ENCODE results near the gene IQCM.

Gene IQCM

DNA sequence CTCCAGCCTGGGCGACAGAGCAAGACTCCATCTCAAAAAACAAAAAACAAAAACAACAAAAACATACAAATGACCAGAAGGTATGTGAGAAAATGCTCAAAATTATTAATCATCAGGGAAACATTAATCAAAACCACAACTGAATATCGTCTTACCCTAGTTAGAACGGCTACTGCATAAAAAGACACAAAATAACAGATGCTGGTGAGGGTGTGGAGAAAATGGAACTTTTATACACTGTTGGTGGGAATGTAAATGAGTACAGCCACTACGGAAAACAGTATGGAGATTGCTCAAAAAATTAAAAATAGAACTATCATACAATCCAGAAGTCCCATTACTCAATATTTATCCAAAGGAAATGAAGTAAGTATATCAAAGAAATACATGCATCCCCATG lies 27.3 kb downstream of the IQCM start:
- FAIRE-seq, result no peak
- TF ChIP-seq SPI1 (IDR thresholded peaks at IDR 0.05; ENCODE audit: low read depth, low read length) (no peak), POLR2AphosphoS5 (IDR thresholded peaks at IDR 0.05; ENCODE audit: low read depth, low read length) (no peak)
- no peak for DNase-seq (ENCODE audit: insufficient read length, low spot score)

GRCh38 chr4:149785696-149786431 lies 29.8 kb downstream of the IQCM start:
- TF ChIP-seq POLR2AphosphoS5 (IDR thresholded peaks at IDR 0.05; ENCODE audit: low read depth, low read length) (no peak), POU2F2 (IDR thresholded peaks at IDR 0.05; ENCODE audit: low read depth, low read length) (no peak), POLR2A (IDR thresholded peaks at IDR 0.05; ENCODE audit: low read depth, low read length) (no peak), TAF1 (IDR thresholded peaks at IDR 0.05; ENCODE audit: low read depth, low read length) (no peak), SPI1 (IDR thresholded peaks at IDR 0.05; ENCODE audit: low read depth, low read length) (no peak), PAX5 (IDR thresholded peaks at IDR 0.05; ENCODE audit: insufficient read depth, low read length, severe bottlenecking) (no peak)
- no peak for DNase-seq (ENCODE audit: insufficient read length, low spot score)
- no peak for FAIRE-seq

DNA sequence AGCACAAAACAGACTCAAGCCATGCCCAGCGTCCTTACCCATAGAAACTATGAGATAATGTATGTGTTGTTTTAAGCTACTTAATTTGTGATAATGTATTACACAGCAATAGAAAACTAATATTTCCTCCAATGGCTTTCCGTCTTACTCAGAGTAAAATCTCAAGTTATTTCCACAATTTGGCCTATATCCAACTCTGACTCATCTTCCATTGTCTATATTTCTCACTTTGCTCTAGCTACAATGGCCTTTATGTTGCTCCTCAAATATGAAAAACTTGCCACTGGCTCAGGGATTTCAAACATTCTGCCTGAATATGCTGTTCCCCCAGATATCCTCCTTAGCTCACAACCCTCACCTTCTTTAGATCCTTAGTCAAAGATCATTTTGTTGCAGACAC lies 31.6 kb downstream of the IQCM start:
- FAIRE-seq (no peak), DNase-seq (ENCODE audit: insufficient read length, low spot score) (no peak)
- no peak for TF ChIP-seq PAX5 (IDR thresholded peaks at IDR 0.05; ENCODE audit: insufficient read depth, low read length, severe bottlenecking)
- TF ChIP-seq POLR2A (IDR thresholded peaks at IDR 0.05; ENCODE audit: low read depth, low read length), result no peak
- TF ChIP-seq SPI1 (IDR thresholded peaks at IDR 0.05; ENCODE audit: low read depth, low read length), result no peak
- no peak for TF ChIP-seq TAF1 (IDR thresholded peaks at IDR 0.05; ENCODE audit: low read depth, low read length)
- no peak for TF ChIP-seq POLR2AphosphoS5 (IDR thresholded peaks at IDR 0.05; ENCODE audit: low read depth, low read length)
- no peak for TF ChIP-seq POU2F2 (IDR thresholded peaks at IDR 0.05; ENCODE audit: low read depth, low read length)

DNA sequence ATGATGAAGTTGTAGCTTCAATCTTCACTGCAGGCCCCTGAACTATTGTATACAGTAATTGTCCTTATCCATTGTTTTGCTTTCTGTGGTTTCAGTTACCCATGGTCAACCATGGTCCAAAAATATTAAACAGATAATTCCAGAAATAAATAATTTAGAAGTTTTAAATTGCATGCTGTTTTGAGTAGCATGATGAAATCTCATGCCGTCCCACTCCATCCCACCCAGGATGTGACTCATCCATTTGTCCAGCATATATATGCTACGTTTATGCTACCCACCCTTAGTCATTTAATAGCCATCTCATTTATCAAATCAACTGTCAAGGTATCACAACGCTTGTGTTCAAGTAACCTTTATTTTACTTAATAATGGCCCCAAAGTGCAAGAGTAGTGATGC lies 34.5 kb downstream of the IQCM start:
- no peak for DNase-seq (ENCODE audit: insufficient read length, low spot score)
- TF ChIP-seq TAF1 (IDR thresholded peaks at IDR 0.05; ENCODE audit: low read depth, low read length), result no peak
- TF ChIP-seq POLR2A (IDR thresholded peaks at IDR 0.05; ENCODE audit: low read depth, low read length), result no peak
- TF ChIP-seq PAX5 (IDR thresholded peaks at IDR 0.05; ENCODE audit: insufficient read depth, low read length, severe bottlenecking), result no peak
- TF ChIP-seq POU2F2 (IDR thresholded peaks at IDR 0.05; ENCODE audit: low read depth, low read length), result no peak
- no peak for TF ChIP-seq SPI1 (IDR thresholded peaks at IDR 0.05; ENCODE audit: low read depth, low read length)
- TF ChIP-seq POLR2AphosphoS5 (IDR thresholded peaks at IDR 0.05; ENCODE audit: low read depth, low read length), result no peak
- FAIRE-seq, result no peak

GRCh38 chr4:149768477-149768876 lies 47.2 kb downstream of the IQCM start:
- no peak for DNase-seq (ENCODE audit: insufficient read length, low spot score)
- no peak for FAIRE-seq

DNA sequence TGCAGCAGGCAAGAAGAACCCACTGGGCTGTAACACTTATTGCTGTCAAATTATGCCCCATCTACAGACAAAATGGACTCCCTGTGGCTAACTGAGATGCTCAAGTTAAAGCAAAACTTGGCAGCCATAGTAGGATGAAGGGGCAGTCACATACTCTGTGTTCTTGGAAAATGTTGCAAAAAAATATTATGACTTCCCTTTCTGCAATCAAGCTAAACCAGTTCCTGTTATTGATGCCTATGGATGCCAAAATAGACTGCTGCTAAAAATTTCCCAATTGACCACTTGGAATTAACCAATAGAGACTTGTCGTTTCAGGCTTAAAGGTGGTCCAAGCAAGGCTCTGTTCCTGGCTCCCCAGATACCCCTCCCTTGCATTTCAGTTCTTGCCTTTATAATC lies 49.5 kb downstream of the IQCM start:
- TF ChIP-seq POU2F2 (IDR thresholded peaks at IDR 0.05; ENCODE audit: low read depth, low read length) (no peak), TAF1 (IDR thresholded peaks at IDR 0.05; ENCODE audit: low read depth, low read length) (no peak), POLR2AphosphoS5 (IDR thresholded peaks at IDR 0.05; ENCODE audit: low read depth, low read length) (no peak), SPI1 (IDR thresholded peaks at IDR 0.05; ENCODE audit: low read depth, low read length) (no peak), PAX5 (IDR thresholded peaks at IDR 0.05; ENCODE audit: insufficient read depth, low read length, severe bottlenecking) (no peak), POLR2A (IDR thresholded peaks at IDR 0.05; ENCODE audit: low read depth, low read length) (no peak)
- FAIRE-seq (no peak), DNase-seq (ENCODE audit: insufficient read length, low spot score) (no peak)

More at GRCh38 chr4:149768477-149768876, 47.2 kb downstream of the IQCM start:
- TF ChIP-seq SPI1 (IDR thresholded peaks at IDR 0.05; ENCODE audit: low read depth, low read length) (no peak), TAF1 (IDR thresholded peaks at IDR 0.05; ENCODE audit: low read depth, low read length) (no peak), POLR2A (IDR thresholded peaks at IDR 0.05; ENCODE audit: low read depth, low read length) (no peak), POU2F2 (IDR thresholded peaks at IDR 0.05; ENCODE audit: low read depth, low read length) (no peak), POLR2AphosphoS5 (IDR thresholded peaks at IDR 0.05; ENCODE audit: low read depth, low read length) (no peak), PAX5 (IDR thresholded peaks at IDR 0.05; ENCODE audit: insufficient read depth, low read length, severe bottlenecking) (no peak)

GRCh38 chr4:149765630-149766029 lies 50.0 kb downstream of the IQCM start:
- no peak for DNase-seq (ENCODE audit: insufficient read length, low spot score)
- TF ChIP-seq PAX5 (IDR thresholded peaks at IDR 0.05; ENCODE audit: insufficient read depth, low read length, severe bottlenecking) (no peak), TAF1 (IDR thresholded peaks at IDR 0.05; ENCODE audit: low read depth, low read length) (no peak), POLR2A (IDR thresholded peaks at IDR 0.05; ENCODE audit: low read depth, low read length) (no peak), POU2F2 (IDR thresholded peaks at IDR 0.05; ENCODE audit: low read depth, low read length) (no peak), SPI1 (IDR thresholded peaks at IDR 0.05; ENCODE audit: low read depth, low read length) (no peak), POLR2AphosphoS5 (IDR thresholded peaks at IDR 0.05; ENCODE audit: low read depth, low read length) (no peak)
- FAIRE-seq, result no peak

DNA sequence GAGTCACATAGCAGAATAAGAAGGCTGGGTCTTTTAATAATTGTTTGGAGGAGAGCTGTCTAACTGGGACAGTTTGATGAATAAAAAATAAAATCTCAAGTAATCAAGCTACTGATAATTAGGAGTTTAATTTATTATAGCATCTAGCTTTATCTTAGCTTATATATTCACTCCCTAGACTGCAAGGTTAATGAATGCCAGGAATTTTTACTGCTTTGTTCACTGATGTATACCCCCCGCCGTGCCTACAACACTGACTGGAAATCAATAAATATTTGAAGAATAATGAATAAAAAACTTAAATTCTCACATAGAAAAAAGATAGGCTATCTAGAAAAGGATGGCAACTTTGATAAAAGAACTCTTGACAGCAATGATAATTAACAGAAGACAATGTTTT lies 59.7 kb downstream of the IQCM start:
- TF ChIP-seq PAX5 (IDR thresholded peaks at IDR 0.05; ENCODE audit: insufficient read depth, low read length, severe bottlenecking) (no peak), TAF1 (IDR thresholded peaks at IDR 0.05; ENCODE audit: low read depth, low read length) (no peak), POLR2A (IDR thresholded peaks at IDR 0.05; ENCODE audit: low read depth, low read length) (no peak), SPI1 (IDR thresholded peaks at IDR 0.05; ENCODE audit: low read depth, low read length) (no peak), POU2F2 (IDR thresholded peaks at IDR 0.05; ENCODE audit: low read depth, low read length) (no peak), POLR2AphosphoS5 (IDR thresholded peaks at IDR 0.05; ENCODE audit: low read depth, low read length) (no peak)
- DNase-seq (ENCODE audit: insufficient read length, low spot score), result no peak
- no peak for FAIRE-seq

- TF ChIP-seq SPI1 (IDR thresholded peaks at IDR 0.05; ENCODE audit: low read depth, low read length), result no peak
- no peak for TF ChIP-seq POLR2AphosphoS5 (IDR thresholded peaks at IDR 0.05; ENCODE audit: low read depth, low read length)
- DNase-seq (ENCODE audit: insufficient read length, low spot score) (no peak), FAIRE-seq (no peak)
These were observed 61.1 kb downstream of the IQCM start for GRCh38 chr4:149754526-149754925.

DNA sequence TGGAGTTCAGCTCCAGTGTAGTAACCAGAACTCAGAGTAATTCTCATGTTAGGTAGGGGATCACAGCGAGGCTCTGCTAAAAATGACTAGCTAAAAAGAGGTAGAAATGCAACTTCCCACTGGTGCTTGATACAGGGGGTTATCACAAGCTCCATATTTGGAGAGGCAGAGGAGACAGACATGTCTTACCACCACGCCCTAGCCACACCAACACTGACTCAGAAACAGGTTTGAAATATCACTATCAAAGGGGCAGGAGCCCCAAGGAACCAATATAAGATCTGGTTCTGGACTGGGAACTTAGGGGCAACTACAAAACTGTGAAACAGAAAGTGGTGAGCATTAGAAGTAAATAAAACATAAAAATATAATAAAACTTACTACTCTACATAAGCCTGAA lies 62.9 kb downstream of the IQCM start:
- DNase-seq (ENCODE audit: insufficient read length, low spot score), result no peak
- TF ChIP-seq PAX5 (IDR thresholded peaks at IDR 0.05; ENCODE audit: insufficient read depth, low read length, severe bottlenecking) (no peak), POU2F2 (IDR thresholded peaks at IDR 0.05; ENCODE audit: low read depth, low read length) (no peak), SPI1 (IDR thresholded peaks at IDR 0.05; ENCODE audit: low read depth, low read length) (no peak), POLR2A (IDR thresholded peaks at IDR 0.05; ENCODE audit: low read depth, low read length) (no peak), TAF1 (IDR thresholded peaks at IDR 0.05; ENCODE audit: low read depth, low read length) (no peak), POLR2AphosphoS5 (IDR thresholded peaks at IDR 0.05; ENCODE audit: low read depth, low read length) (no peak)

More for the DNA sequence above, 62.9 kb downstream of the IQCM start:
- FAIRE-seq, result no peak
